Type B pancreatic cell (in vitro differentiated cells): Measurements from ENCODE around the gene MAST4. TPM values are rescaled to one million over a fixed set of nuclear protein-coding genes. Genes with fewer than 3 reads are reported as not detected.

Source experiments
- DNase-seq: peaks from one replicate; pipeline ENCODE4 v3.0.0; 2021; ENCODE audit warnings: mixed read lengths; ENCODE audit not compliant: unreplicated experiment; ENCODE audit errors: extremely low spot score
- H3K27ac Mint-ChIP-seq: 2 replicates; pipeline ENCODE4 v1.8.0; 2021; ENCODE audit warnings: mild to moderate bottlenecking, mixed read lengths
- H3K27me3 Mint-ChIP-seq: 2 replicates; pipeline ENCODE4 v1.8.0; 2021; ENCODE audit warnings: mixed read lengths
- H3K36me3 Mint-ChIP-seq: 2 replicates; pipeline ENCODE4 v1.8.0; 2021; ENCODE audit warnings: mixed read lengths
- H3K4me1 Mint-ChIP-seq: one replicate; pipeline ENCODE4 v1.8.0; 2021; ENCODE audit warnings: mixed read lengths; ENCODE audit not compliant: unreplicated experiment
- H3K4me3 Mint-ChIP-seq: 2 replicates; pipeline ENCODE4 v1.8.0; 2021; ENCODE audit warnings: mild to moderate bottlenecking, mixed read lengths
- H3K9me3 Mint-ChIP-seq: 2 replicates; pipeline ENCODE4 v1.8.0; 2021; ENCODE audit warnings: mixed read lengths
- CTCF ChIP-seq: fragments of 200-600 bp; sonication (generic); conservative IDR thresholded peaks from 2 replicates; pipeline ENCODE4 v1.5.0; 2021; ENCODE audit warnings: antibody characterized with exemption, mild to moderate bottlenecking
- total RNA-seq: library from RNA; stranded (reverse); gene quantifications from 2 replicates; pipeline ENCODE4 v1.2.1, GENCODE V29; 2021; ENCODE audit warnings: low replicate concordance

MAST4 gene
- total RNA-seq, 1 donor from 2014 or later = 23.0 TPM

- Mint-ChIP-seq H3K27ac (no peak overlapping the region), H3K27me3 (peaks cover 3% of the 10 kb centered on the region)
- DNase-seq = no peak
Observed at GRCh38 chr5:67190410-67190809, 594.2 kb downstream of the MAST4 start.

DNA sequence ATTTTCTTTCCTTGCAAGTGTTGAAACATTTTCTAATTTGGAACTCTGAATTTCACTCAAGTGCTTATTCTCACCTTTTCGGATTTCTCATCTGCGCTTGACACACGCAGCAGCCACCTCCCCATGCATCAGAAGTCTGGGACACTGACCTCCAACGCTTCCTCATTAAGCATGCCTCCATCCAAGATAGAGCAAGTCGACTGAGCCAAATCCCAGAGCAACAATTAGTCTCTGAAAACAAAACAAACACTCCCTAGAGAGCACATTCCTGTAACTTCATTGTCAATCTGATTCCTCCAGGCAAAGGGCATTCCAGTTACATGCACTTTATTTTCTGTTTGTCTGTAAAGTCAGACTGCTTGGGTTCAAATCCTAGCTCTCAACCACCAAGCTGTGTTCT, 594.7 kb downstream of the MAST4 start:
- H3K27ac Mint-ChIP-seq = no peak overlapping the region
- H3K27me3 Mint-ChIP-seq = peaks cover 7% of the 10 kb centered on the region
- no peak overlapping the region for H3K4me3 Mint-ChIP-seq
- no peaks in the 10 kb centered on the region for H3K36me3 Mint-ChIP-seq
- no peak for DNase-seq
- no peak for TF ChIP-seq CTCF
- H3K9me3 Mint-ChIP-seq = peaks cover 6% of the 10 kb centered on the region
- peaks cover 8% of the 10 kb centered on the region for H3K4me1 Mint-ChIP-seq

More at GRCh38 chr5:67190410-67190809, 594.2 kb downstream of the MAST4 start:
- Mint-ChIP-seq H3K4me1 (peaks cover 8% of the 10 kb centered on the region), H3K4me3 (no peak overlapping the region), H3K9me3 (peaks cover 6% of the 10 kb centered on the region), H3K36me3 (no peaks in the 10 kb centered on the region)
- no peak for TF ChIP-seq CTCF

DNA sequence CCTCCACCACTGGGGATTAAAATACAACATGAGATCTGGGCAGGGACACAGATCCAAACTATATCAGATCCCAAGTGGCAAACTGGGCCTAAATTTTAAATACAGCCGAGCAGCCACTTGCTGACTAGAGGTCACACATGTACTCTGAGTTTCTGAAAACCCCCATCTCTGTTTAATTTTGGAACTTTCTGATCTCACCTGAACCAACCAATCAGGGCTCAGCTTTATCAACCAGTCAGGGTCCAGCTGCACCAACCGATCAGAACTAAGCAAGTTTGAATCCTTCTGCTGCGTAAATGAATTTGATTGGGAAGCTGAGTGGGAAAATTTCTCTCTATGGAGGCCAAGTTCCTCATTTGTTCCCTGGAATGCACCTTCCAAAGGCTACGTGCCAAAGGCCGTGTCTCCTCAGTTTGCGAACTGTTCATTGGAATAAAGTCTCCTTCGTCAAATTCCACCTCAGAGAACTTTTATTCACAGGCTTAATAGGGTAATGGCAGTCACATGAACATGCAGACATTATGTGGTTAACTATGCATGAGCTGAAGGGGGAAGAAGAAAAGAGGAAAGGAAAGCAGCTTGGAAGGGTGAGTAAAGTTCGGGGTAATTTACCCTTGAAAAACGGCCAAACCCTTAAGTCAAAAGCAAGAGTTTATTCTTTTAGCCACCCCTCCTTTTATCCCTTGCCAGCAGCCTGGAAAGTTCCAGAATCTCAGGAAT, 596.7 kb downstream of the MAST4 start:
- DNase-seq = no peak
- Mint-ChIP-seq H3K9me3 (peaks cover 6% of the 10 kb centered on the region), H3K4me1 (peaks cover 8% of the 10 kb centered on the region), H3K27ac (no peak overlapping the region), H3K4me3 (no peak overlapping the region), H3K36me3 (no peaks in the 10 kb centered on the region), H3K27me3 (peaks cover 7% of the 10 kb centered on the region)
- no peak for TF ChIP-seq CTCF

- Mint-ChIP-seq H3K9me3 (peaks cover 6% of the 10 kb centered on the region), H3K4me3 (no peak overlapping the region), H3K27ac (no peak overlapping the region), H3K4me1 (peaks cover 8% of the 10 kb centered on the region), H3K36me3 (no peaks in the 10 kb centered on the region), H3K27me3 (peaks cover 7% of the 10 kb centered on the region)
- DNase-seq = no peak
- TF ChIP-seq CTCF = no peak
Observed at GRCh38 chr5:67193439-67193807, 597.2 kb downstream of the MAST4 start.

DNA sequence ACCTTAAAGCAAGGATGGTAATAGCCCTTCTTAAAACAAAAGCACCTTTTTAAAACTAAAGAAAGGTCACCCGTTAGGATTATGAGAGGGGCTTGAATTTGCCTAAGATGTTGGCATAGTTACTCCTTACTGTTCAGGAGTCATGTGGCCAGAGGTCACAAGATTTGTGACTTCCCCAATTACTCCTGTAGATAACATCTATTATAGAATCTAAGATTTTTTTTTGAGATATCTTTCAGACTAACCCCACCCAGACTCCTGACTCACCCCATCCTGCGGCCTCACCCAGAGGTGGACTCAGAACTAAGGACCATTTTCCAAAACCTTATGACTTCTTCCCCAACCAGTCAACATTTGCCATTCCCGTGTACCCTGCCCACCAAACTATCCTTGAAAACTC, 598.0 kb downstream of the MAST4 start:
- no peak for DNase-seq
- H3K27ac Mint-ChIP-seq = no peak overlapping the region
- no peak overlapping the region for H3K4me3 Mint-ChIP-seq
- peaks cover 6% of the 10 kb centered on the region for H3K9me3 Mint-ChIP-seq
- no peaks in the 10 kb centered on the region for H3K36me3 Mint-ChIP-seq
- H3K27me3 Mint-ChIP-seq = peaks cover 7% of the 10 kb centered on the region
- TF ChIP-seq CTCF = no peak
- H3K4me1 Mint-ChIP-seq = peaks cover 8% of the 10 kb centered on the region
